ENCODE measurements around the gene RBM17.
"Not testable (repeated sequence)": the region's sequence is repeated elsewhere in the genome, so short reads cannot be mapped to it uniquely, and the experiment has no call there.

The RBM17 gene, protein sequence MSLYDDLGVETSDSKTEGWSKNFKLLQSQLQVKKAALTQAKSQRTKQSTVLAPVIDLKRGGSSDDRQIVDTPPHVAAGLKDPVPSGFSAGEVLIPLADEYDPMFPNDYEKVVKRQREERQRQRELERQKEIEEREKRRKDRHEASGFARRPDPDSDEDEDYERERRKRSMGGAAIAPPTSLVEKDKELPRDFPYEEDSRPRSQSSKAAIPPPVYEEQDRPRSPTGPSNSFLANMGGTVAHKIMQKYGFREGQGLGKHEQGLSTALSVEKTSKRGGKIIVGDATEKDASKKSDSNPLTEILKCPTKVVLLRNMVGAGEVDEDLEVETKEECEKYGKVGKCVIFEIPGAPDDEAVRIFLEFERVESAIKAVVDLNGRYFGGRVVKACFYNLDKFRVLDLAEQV

GRCh38 chr10:6088721-6089333 is at the start of gene RBM17:
Gene RBM17 (plus strand): TSS chr10:6089034. CDS start chr10:6097066, 8,032 bp downstream.
- peak; percentile 97 to 98 for DNase-seq

- DNase-seq = no peak
Observed at GRCh38 chr10:6039711-6040110, 49.1 kb upstream of the RBM17 start.

- no peak for DNase-seq
Observed at GRCh38 chr10:6040205-6040604, 48.6 kb upstream of the RBM17 start.

- not testable (repeated sequence) for DNase-seq
Observed at GRCh38 chr10:6043377-6043776, 45.5 kb upstream of the RBM17 start.

- DNase-seq = no peak
Observed at GRCh38 chr10:6044060-6044459, 44.8 kb upstream of the RBM17 start.

DNA sequence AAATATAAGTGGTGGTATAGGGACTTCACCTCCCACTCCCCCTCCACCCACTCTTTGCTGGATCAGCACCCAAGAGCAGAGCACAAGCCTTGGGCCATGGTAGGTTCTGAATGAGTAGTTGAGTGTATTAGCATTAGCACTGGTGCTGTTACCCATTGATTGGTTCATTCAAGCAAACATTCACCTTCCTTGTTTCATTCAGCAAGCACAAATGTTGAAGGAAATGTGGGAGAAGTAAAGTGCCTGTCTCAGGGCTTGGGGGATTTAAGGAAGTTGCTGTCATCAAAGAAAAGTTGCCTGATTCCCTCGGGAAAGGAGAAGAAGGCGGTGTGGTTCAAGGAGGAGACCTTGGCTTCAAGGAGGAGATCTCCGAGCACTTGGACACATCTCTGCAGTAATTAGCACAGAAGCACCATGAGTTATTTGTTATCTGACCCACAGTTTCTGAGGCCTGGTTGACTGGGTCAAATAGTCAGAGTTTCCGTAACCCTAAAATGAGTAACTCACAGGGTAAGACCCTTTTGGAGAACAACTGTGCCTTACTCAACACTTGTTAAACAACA is 44.0 kb upstream of the RBM17 start:
- no peak for DNase-seq

DNA sequence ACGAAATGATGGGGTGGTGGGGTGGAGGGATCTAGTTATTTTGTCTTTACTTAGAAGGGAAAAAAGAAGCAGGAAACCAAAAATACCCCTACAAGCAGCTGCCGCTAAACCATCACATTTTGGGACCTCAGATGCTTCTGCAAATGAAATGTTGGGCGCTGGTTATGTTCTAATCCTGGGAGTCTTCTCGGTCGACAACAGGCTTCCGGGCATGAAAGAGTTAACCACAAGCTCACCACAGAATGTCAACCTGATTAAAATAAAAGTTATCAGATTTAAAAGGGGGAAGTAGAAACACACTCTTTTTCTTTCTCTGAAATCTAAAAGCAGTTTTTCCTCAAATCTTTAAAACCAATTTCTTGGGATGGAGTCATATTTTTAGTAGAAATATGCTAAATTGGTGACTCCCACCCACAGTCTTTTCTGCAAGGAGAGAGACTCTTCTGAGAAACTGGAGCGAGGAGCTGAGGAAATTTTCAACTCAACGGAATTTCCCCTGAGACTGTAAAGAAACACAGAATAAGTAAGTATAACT is 43.5 kb upstream of the RBM17 start:
- peak in 1 of 2 donors; percentile 53 for DNase-seq

GRCh38 chr10:6045878-6046772 is 42.7 kb upstream of the RBM17 start:
- DNase-seq = no peak

DNA sequence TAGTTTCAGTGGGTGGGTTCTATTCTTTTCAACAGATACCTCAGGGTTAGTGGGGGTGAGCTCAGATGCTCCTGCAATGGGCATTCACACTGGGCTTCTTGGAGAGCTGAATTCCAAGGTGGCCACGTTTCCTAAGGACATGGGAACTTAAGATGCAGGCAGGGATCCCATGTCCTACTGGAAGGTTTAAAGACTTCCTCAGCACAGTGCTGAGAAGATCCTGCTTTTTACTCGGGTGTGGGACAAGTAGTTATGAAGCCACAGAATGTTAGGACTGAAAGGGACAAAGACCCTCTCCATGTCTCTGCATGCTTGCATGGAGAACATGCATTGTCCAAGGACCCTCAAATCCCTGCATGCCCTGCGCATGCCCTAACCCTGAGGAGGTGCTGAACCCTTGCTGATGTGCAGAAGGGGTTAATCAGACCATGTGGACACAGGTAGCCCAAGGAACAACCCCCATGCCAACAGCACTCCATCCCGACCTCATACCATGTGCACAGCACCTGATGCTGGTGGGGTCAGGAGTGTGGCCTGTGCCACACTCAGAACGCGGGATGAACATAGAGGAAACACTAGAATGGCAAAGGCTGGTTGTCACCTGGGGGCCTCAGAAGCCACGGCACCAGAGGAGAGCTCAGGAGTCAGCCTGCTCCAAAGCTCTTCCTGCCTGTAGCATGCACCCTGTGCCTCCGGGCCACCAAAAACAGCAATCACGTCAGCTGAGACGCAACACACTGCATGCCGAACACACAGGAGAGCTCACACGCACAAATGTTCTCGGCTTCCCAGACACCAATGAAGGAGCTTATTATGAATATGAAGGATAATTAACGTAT is 41.8 kb upstream of the RBM17 start:
- DNase-seq = no peak

DNA sequence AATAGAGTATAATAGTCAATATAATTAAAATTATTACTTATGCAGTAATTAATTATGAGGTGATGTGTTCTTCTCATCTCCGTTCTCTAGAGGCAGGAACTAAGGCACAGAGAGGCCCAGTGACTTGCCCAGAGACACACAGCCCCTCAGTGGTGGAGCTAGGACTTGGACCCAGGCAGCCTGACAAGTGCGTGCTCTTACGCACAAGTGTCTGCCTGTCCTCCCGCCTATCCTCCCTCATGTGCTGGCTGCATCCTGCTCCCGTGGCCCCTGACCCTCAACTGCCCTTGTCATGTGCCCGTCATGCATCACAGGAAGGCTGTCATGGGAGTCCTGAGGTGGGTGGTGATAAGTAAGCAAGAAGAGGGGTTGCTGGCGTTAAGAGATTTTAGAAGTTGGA is 41.0 kb upstream of the RBM17 start:
- DNase-seq = no peak

GRCh38 chr10:6048281-6049030 is 40.4 kb upstream of the RBM17 start:
- DNase-seq = no peak

DNA sequence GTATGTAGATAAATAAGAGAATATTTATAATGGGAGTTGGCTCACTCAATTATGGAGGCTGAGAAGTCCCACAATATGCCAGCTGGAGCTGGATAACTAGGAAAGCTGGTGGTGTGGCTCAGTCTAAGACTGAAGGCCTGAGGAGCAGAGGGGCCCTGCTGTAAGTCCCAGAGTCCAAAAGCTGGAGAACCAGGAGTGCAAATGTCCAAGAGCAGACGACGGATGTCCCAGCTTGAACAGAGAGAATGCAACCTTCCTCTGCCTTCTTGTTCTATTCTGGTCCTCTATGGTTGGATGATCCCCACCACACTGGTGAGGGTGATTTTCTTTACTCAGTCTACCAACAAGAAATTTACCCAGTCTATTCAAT is 39.8 kb upstream of the RBM17 start:
- DNase-seq = no peak

DNA sequence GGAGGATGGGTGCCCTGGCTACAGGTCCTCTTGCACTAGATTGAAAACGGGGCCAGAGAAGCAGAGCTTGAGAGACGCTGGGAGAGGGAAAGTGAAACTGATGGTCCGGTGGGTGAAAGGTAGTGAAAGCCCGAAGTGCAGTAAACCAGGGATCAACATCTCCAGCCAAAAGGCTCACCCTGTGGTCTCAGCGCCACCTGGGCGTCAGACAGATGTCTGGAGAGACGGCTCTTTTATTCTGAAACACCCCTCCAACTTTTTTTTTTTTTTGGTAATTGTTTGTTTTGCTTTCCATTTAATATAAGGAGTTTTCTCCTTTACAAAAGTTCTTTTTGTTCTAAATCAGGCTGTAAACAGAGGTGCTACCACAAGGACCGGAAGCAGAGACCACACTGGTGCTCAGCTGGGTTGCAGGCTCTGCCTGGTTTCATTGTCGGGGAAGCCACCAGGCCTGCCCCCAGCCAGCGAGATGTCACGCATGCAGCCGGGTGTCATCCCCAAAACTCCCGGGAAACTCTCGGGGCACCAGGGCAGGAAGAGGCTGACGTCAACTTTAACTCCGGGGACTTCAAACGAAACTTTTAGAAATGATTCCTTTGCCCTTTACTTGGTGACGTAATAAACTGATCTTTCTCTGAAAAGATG is 37.9 kb upstream of the RBM17 start:
- peak; percentile 91 to 92 for DNase-seq

DNA sequence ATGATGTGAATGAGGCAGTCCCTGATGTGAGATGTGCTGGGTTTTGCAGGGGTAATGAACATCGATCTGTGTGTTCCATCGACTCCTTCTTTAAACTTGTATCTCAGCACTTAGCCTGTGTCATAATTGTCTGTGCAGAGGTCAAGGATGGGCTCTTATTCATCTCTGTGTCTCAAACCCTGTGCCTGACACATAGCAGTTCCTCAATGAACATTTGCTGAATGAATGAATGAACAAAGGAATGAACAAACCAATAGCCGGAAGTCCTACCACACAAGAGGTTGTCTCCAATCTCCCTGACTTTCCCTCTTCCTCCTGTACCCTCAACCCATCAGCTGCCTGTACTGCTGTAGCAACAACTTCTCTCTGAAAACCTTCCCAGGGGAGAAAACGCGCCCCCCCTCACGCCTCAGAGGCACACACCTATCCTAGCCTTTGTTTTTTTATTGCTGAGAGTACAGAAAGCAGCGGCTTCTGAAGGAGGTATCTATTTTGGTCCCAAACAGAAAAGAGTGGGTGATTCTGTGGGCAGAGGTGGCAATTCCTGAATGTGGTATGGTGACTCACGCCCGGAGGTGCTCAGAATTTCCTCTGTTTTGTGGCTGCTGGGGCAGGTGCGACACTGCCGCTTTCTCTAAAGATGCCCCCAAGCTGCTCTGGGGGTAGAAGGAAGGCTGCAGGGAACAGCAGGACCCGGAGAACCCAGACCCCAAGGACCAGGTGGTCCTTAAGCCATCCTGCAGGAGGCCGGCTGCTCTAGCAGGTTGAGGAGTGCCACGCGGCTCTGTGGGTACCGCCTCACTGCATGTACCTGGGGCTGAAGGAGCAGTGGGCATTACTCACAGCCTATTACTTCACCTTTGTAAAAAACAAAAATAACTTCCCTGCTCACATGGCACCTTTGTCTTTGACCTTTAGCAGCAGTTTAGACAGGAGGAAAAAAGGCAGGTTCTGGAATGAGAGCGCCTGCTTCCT is 36.3 kb upstream of the RBM17 start:
- DNase-seq = peak; percentile 85

DNA sequence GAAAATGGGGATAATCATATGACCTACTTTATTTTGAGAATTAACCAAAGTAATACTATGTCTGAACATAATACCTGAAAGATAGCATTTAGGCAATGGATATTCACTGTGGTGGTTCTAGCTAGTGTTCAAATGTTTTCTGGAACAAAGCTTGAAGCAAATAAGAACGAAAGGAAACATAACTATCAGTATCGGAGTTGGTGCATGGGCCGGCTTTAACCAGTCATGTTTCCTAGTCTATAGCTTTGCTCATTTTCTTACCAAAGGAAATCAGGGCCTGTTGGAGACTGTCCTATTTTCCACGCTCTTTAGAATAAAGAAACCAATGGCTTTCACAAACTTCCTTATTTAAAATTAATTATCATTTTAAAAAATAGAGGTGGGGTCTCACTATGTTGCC is 35.5 kb upstream of the RBM17 start:
- no peak for DNase-seq

GRCh38 chr10:6053816-6054631 is 34.8 kb upstream of the RBM17 start:
- no peak for DNase-seq

GRCh38 chr10:6054884-6055283 is 34.0 kb upstream of the RBM17 start:
- no peak for DNase-seq

- DNase-seq = no peak
Observed at GRCh38 chr10:6055929-6056328, 32.9 kb upstream of the RBM17 start.

Data from activated CD4-positive, alpha-beta T cell treated with anti-CD3 and anti-CD28 coated beads for 4 hours (primary cell).